Measurements from ENCODE around the gene ZNF44. TPM values are rescaled to one million over a fixed set of nuclear protein-coding genes. Genes with fewer than 3 reads are reported as not detected.
A peak's percentile ranks its signal among the peaks of the same experiment; 100 is the strongest.

ZNF44 gene
- total and polyA plus RNA-seq, 2 of the 13 experiments (the other 11 are each of a cell fraction or from before 2014, with no cell fraction given): 6.9 to 15.7 TPM

DNA sequence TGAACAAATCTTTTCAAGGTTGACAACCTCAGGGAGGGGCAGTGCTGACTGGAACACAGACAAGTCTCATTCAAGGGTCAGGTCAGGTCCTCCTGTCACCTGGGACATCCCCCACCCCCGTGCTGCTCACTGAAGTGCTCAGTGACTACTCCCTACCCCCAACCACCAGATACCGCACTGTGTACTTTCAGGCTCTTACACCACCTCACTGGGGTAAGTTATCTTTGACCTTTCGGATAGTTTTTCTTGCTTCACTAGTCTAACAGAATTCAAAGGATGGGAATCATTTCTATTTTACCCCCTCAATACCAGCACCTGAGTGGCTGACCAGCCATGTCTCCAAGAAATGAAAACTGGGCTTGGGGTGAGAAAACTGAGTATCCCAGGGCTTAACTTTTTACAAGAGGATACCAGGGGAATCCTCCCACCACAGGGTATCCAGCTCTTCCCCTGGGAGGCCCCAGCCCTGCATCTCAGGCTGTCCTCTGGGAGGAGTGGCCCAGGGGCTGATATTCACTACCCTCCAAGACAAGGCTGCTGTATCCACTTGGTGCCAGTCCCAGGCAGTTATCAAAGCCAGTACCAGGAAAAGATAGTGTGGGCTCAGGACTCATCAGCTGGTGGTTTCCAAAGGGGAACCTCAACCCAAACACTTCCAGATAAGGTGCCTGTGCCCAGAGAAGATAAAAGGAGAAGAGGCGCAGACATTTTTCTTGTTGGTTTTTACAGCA, 36.7 kb upstream of the ZNF44 start (continued):
- TF ChIP-seq, protein P1, sequence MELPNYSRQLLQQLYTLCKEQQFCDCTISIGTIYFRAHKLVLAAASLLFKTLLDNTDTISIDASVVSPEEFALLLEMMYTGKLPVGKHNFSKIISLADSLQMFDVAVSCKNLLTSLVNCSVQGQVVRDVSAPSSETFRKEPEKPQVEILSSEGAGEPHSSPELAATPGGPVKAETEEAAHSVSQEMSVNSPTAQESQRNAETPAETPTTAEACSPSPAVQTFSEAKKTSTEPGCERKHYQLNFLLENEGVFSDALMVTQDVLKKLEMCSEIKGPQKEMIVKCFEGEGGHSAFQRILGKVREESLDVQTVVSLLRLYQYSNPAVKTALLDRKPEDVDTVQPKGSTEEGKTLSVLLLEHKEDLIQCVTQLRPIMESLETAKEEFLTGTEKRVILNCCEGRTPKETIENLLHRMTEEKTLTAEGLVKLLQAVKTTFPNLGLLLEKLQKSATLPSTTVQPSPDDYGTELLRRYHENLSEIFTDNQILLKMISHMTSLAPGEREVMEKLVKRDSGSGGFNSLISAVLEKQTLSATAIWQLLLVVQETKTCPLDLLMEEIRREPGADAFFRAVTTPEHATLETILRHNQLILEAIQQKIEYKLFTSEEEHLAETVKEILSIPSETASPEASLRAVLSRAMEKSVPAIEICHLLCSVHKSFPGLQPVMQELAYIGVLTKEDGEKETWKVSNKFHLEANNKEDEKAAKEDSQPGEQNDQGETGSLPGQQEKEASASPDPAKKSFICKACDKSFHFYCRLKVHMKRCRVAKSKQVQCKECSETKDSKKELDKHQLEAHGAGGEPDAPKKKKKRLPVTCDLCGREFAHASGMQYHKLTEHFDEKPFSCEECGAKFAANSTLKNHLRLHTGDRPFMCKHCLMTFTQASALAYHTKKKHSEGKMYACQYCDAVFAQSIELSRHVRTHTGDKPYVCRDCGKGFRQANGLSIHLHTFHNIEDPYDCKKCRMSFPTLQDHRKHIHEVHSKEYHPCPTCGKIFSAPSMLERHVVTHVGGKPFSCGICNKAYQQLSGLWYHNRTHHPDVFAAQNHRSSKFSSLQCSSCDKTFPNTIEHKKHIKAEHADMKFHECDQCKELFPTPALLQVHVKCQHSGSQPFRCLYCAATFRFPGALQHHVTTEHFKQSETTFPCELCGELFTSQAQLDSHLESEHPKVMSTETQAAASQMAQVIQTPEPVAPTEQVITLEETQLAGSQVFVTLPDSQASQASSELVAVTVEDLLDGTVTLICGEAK (IDR thresholded peaks at IDR 0.05): no peak
- TF ChIP-seq, protein P1 (CRISPR knock-in tag; IDR thresholded peaks at IDR 0.05): no peak; the same call in 1 of the 2 replicates
- TF ChIP-seq TP53 (CRISPR knock-in tag; conservative IDR thresholded peaks at IDR 0.05) (no peak), PHF20 (CRISPR knock-in tag; IDR thresholded peaks at IDR 0.05) (no peak), SSRP1 (CRISPR knock-in tag; IDR thresholded peaks at IDR 0.05) (0 out of 2 replicates have a peak, but pooled peaks have one; percentile 32), MTF1 (CRISPR knock-in tag; IDR thresholded peaks at IDR 0.05) (no peak), SOX13 (IDR thresholded peaks at IDR 0.05) (peak; percentile 62; the same call in 1 of the 2 replicates), SOX13 (CRISPR knock-in tag; conservative IDR thresholded peaks at IDR 0.05 in 1 of 2, IDR thresholded peaks at IDR 0.05 in 1 of 2) (peak in 1 of 2 experiments; percentile 72; a peak in 2 of 4 replicates), ZMAT3 (CRISPR knock-in tag; conservative IDR thresholded peaks at IDR 0.05) (no peak), TCF12 (IDR thresholded peaks at IDR 0.05) (no peak), TCF12 (CRISPR knock-in tag; IDR thresholded peaks at IDR 0.05) (no peak), ZFP36L2 (CRISPR knock-in tag; IDR thresholded peaks at IDR 0.05) (no peak), ZNF251 (CRISPR knock-in tag; IDR thresholded peaks at IDR 0.05) (no peak)
- TF ChIP-seq, protein P2, sequence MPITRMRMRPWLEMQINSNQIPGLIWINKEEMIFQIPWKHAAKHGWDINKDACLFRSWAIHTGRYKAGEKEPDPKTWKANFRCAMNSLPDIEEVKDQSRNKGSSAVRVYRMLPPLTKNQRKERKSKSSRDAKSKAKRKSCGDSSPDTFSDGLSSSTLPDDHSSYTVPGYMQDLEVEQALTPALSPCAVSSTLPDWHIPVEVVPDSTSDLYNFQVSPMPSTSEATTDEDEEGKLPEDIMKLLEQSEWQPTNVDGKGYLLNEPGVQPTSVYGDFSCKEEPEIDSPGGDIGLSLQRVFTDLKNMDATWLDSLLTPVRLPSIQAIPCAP (CRISPR knock-in tag; IDR thresholded peaks at IDR 0.05; ENCODE audit: low read depth): no peak
- TF ChIP-seq, protein P3, sequence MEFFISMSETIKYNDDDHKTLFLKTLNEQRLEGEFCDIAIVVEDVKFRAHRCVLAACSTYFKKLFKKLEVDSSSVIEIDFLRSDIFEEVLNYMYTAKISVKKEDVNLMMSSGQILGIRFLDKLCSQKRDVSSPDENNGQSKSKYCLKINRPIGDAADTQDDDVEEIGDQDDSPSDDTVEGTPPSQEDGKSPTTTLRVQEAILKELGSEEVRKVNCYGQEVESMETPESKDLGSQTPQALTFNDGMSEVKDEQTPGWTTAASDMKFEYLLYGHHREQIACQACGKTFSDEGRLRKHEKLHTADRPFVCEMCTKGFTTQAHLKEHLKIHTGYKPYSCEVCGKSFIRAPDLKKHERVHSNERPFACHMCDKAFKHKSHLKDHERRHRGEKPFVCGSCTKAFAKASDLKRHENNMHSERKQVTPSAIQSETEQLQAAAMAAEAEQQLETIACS (CRISPR knock-in tag; IDR thresholded peaks at IDR 0.05): no peak
- TF ChIP-seq, protein P4, sequence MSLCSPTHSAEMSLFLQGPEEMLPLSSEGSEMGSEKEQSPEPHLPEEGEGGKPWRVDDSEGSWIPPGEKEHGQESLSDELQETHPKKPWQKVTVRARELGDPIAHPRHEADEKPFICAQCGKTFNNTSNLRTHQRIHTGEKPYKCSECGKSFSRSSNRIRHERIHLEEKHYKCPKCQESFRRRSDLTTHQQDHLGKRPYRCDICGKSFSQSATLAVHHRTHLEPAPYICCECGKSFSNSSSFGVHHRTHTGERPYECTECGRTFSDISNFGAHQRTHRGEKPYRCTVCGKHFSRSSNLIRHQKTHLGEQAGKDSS (CRISPR knock-in tag; IDR thresholded peaks at IDR 0.05; ENCODE audit: borderline replicate concordance, low read depth): peak; percentile 99
- TF ChIP-seq, protein P5, sequence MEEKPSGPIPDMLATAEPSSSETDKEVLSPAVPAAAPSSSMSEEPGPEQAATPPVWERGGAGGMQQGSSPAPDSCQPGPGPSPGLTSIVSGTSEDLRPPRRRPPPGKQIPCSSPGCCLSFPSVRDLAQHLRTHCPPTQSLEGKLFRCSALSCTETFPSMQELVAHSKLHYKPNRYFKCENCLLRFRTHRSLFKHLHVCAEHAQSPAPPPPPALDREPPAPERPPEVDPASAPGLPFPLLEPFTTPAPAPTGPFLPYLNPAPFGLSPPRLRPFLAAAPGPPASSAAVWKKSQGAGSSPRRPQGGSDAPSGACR (CRISPR knock-in tag; IDR thresholded peaks at IDR 0.05): no peak

All from HepG2 (cell line).